NCI-H748 (cell line): Measurements from ENCODE around the gene PPFIA2.
A peak's percentile ranks its signal among the peaks of the same experiment; 100 is the strongest.

Source experiments
- DNase-seq: peaks from one replicate; lab custom pipeline; 2025; ENCODE audit not compliant: unreplicated experiment; lab: John Stamatoyannopoulos, UW

The PPFIA2 gene

GRCh38 chr12:81365284-81365683 lies 393.9 kb downstream of the PPFIA2 start:
- DNase-seq, result no peak

GRCh38 chr12:81360916-81361315 lies 398.2 kb downstream of the PPFIA2 start:
- DNase-seq, result no peak

DNA sequence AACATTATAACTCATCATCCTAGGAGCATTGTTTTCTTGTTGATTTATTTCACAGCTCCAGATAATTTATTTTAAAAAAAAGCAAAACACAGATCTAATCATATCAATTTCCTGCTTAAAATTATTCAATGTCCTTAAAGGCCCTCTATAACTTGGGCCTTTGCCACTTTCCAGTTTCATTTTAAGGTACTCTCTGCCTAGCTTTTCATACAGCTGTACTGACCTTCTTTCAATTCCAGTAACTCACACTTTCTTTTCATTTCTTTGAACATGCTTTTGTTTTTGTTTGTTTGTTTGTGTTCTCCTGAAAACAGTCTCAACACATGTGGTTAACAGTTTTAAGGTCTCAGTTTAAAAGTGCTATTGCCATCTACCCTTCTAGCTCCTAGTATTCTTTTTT lies 399.4 kb downstream of the PPFIA2 start:
- DNase-seq, result no peak

GRCh38 chr12:81354327-81354932 lies 404.7 kb downstream of the PPFIA2 start:
- DNase-seq, result no peak

DNA sequence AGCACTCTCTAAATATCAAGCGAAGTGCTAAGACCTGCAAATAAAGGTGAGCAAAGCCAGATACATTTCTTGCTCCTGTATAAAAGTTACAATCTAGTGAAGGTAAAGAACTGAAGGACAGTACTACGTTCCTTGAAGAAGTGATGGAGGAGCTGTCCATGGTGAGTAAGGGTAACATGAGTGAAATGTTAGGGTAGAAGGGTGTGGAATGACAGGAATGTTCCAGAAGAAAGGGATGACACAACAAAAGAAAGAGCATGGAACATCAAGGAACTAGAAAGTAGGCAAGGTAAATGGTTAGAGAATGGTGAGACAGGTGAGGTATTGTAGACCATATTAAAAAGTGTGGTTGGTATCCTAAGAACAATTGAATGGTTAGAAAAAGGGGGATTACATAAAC lies 408.8 kb downstream of the PPFIA2 start:
- DNase-seq, result no peak

DNA sequence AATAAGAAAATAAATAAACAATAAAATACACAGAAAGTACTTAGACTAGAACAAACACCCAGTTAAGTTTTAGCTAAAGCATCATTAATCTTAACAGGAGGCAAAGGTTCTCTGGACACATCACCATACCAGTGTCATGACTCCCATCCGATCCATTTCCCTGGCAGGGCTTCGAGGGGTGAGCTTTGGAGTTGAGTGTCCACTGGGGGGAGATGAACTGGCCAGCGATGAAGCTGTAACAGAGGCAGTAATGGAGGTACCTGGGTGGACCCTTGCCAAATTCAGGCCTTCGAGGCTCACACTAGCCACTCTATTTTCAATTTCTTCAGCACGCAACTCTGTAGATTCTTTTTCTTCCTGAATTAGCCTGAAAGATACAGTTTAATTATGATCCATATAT lies 411.7 kb downstream of the PPFIA2 start:
- no peak for DNase-seq

GRCh38 chr12:81340910-81341309 lies 418.2 kb downstream of the PPFIA2 start:
- DNase-seq, result no peak

DNA sequence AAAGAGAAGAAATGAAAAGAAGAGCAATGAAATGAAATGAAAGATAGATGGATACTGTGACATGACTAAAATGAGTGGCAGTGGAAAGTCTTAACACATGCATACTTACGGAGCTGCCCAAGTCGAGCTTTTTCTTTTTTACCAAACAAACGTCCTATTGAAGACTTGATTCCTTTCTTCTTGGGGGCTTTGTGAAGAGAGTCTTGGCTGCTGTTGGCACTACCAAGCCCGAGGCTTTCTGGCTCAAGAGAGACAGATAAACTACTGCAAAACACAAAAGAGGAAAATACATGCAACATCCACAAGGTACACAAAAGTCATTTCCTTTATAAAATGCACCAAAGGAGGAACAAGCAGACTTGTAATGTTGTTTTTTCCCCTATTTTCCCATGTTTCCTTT lies 420.1 kb downstream of the PPFIA2 start:
- no peak for DNase-seq

- DNase-seq, result no peak
These were observed 421.3 kb downstream of the PPFIA2 start for GRCh38 chr12:81337886-81338285.

GRCh38 chr12:81333812-81334211 lies 425.3 kb downstream of the PPFIA2 start:
- DNase-seq, result no peak

DNA sequence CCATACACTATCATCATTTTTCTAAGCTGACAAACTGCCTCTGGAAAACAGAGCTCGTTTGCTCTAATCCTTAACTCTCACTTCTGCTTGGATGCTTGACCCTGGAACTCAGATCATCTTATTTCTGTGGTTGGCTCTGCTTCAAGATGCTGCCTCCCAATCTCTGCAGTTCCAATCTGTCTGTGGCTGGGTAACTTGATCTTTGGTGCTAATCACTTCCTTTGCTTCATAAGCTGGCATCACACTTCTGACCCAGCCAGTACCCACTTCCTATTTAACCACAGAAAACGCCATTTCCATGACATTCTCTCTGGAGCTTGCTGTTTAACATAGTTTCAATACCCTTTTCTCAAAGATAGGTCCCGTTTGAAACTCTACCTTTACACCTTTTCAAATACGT lies 427.1 kb downstream of the PPFIA2 start:
- no peak for DNase-seq

DNA sequence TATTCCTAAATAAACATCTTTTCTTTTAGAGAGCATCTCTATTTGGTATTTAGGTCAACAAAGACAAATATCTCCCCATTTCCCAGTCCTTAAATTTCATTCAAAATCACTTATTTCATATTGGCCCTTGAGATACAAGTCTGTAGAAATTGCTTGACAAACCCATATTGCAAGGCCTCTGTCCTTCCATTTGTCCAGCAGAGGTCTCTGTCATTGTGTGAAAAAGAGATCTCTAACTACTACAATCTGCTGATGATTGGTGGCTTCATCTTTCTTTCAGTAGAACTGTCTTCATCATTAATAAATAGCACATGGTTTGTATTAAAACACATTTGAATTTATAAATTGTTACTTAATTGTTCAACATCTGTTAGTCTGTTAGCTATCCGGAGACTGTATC lies 428.7 kb downstream of the PPFIA2 start:
- peak; percentile 51 for DNase-seq

- peak; percentile 10 for DNase-seq
These were observed 430.1 kb downstream of the PPFIA2 start for GRCh38 chr12:81329085-81329484.

- DNase-seq, result no peak
These were observed 431.7 kb downstream of the PPFIA2 start for GRCh38 chr12:81327425-81327824.

DNA sequence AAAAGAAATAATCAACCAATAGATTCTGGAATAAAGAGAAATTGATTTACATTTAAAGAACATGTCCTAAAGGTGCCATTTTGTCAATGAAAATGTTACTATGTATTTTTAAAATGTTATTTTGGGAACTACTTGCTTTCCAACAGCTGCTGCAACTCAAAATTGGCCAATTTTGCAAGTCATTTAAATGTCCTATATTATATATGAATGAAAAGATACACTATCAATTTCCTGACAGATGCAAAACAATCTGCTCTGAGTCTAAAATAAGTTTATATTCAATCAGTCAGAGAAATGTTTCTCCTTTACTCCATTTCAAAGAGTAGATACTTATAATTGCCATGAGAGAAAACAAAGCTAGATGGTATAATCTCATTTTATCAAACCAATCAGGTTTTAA lies 434.1 kb downstream of the PPFIA2 start:
- DNase-seq, result no peak

DNA sequence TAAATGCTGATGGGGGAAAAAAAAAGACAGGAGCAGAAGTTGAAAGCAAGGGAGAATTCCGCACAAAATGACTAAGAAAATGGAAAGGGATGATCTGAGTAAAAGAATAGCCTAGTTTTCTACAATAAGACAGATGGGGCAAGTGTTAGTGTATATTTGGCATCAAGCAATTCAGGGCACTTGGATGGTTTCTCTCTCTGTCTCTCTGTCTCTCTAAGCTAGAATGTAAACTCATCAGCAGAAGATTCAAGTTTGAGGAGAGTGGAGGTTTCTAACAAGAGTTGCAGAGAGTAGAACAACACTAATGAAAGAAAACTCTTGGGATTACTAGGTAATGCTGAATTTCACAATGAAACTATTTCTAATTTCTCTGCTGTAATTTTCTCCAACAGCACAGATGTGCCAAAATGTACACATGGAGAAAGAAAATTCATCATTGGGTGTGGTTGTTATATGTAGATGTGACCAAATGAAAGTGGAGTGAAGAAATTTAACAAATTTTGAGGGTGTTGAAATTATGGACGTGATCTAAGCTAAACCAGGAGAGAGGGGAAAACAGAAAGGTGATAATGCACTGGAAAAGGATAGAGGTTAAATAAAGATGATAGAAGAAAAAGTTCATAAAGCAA lies 444.1 kb downstream of the PPFIA2 start:
- DNase-seq, result no peak

GRCh38 chr12:81303935-81304334 lies 455.2 kb downstream of the PPFIA2 start:
- DNase-seq, result no peak

- DNase-seq, result no peak
These were observed 458.7 kb downstream of the PPFIA2 start for GRCh38 chr12:81300454-81300853.

- no peak for DNase-seq
These were observed 461.5 kb downstream of the PPFIA2 start for GRCh38 chr12:81297601-81298000.

DNA sequence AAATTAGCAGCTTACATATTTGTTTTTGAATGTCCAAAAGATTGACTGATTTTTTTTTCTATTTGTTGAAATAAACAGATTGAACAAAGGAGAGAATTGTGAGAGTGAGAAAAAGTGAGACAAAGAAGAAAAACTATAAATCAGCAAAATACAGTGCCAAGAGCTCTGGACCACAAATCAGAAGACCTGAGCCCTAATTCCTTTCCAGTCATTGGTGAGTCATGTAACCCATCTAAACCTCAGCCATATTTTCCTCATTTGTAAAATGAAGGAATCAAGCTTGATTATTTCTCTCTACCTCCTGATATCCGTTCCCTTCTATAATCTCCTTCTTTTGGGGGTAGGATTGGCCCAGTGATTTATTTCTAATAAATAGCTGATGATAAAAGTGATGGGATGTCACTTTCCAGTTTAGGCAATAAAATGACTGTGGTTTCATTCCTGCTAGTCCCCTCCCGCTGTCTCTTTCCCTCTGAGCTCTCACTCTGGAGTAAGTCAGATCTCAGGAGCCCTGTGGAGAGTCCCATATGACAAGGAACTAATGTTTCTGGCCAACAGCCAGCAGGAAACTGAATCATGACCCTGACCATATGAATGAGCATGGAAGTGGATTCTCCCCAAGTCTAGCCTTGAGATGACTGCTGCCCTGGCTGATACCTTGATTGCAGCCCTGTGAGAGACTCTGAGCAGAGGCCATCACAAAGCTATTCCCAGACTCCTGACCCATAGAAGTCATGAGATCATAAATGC lies 462.4 kb downstream of the PPFIA2 start:
- DNase-seq, result no peak

DNA sequence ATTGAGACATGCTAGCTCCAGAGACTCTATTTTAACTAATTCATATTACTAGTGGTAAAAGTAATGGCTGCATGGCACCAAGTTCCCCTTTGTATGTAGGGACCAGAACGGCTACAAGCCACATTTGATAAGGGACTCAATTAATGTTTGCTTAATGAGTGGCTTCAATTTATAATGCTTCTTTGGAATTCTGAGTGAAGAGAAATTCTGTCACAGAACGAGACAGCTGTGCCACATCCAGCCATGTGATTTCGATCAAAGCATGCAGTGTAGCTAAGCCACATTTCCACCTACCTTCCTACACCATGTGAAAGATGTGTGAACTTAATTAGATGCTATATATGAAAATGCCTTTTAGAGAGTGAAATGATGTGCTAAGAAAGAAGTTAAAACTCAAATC lies 463.9 kb downstream of the PPFIA2 start:
- DNase-seq, result no peak
